A549 (cell line): Measurements from ENCODE around the gene PDPK1. TPM values are rescaled to one million over a fixed set of nuclear protein-coding genes. Genes with fewer than 3 reads are reported as not detected.

Experiments
- ATAC-seq, 2 experiments: fragments of 200-7000 bp in 1 of 2; fragments of >200 bp in 1 of 2; cut with Nextera tagmentation in 1 of 2; cut with Tn5 transposase in 1 of 2; 3 replicates each; pipeline versions ENCODE4 v1.8.0 to v1.9.1; 2018 to 2020; ENCODE audit warnings: mild to moderate bottlenecking in 1 of 2, moderate library complexity in 1 of 2
- CTCF ChIA-PET: fragments of 300-600 bp; sonication (Branson Sonifier 250); formaldehyde crosslinking; extraction: SDS; loops from one replicate; lab custom pipeline; 2021; ENCODE audit warnings: antibody characterized with exemption, inconsistent platforms; lab: Yijun Ruan, JAX
- POLR2A ChIA-PET: fragments of 350-600 bp; formaldehyde crosslinking; extraction: SDS; loops from one replicate; lab custom pipeline; 2021; ENCODE audit warnings: antibody characterized with exemption, inconsistent platforms; lab: Yijun Ruan, JAX
- DNase-seq, 2 experiments: peaks; one replicate each; pipeline versions ENCODE4 v3.0.0 to v3.0.0-alpha.2; 2011 to 2016; ENCODE audit warnings: low read depth in 1 of 2, low spot score in 1 of 2
- FAIRE-seq: peaks from 2 replicates; lab custom pipeline; 2011; peaks lifted over from hg19 to GRCh38; lab: Jason Lieb, UNC
- H3K27ac ChIP-seq, 2 experiments: fragments of >200 bp; sonication (Bioruptor Twin); formaldehyde crosslinking; 3 replicates each; pipeline ENCODE4 v1.5.1; 2016 to 2017
- H3K4me1 ChIP-seq: fragments of >200 bp; sonication (Bioruptor Twin); formaldehyde crosslinking; 3 replicates; pipeline ENCODE4 v1.6.1; 2016
- H3K4me2 ChIP-seq: fragments of >200 bp; sonication (Bioruptor Twin); formaldehyde crosslinking; 3 replicates; pipeline ENCODE4 v1.6.1; 2016
- H3K4me3 ChIP-seq: fragments of >200 bp; sonication (Bioruptor Twin); formaldehyde crosslinking; 3 replicates; pipeline ENCODE4 v1.5.1; 2016
- H3K9me3 ChIP-seq: fragments of >200 bp; sonication (Bioruptor Twin); formaldehyde crosslinking; 3 replicates; pipeline ENCODE4 v1.6.1; 2016
- BHLHE40 ChIP-seq: IDR thresholded peaks from 2 replicates; pipeline ENCODE4 v1.6.1; 2012; ENCODE audit warnings: low read depth, low read length, inconsistent platforms
- CBX2 ChIP-seq: fragments of 200-600 bp; sonication (generic); IDR thresholded peaks from 2 replicates; pipeline ENCODE4 v1.6.1; 2016; ENCODE audit warnings: low read depth, mild to moderate bottlenecking, borderline replicate concordance
- CEBPB ChIP-seq, 2 experiments: fragments of >200 bp in 1 of 2; sonication (Bioruptor Twin) in 1 of 2; formaldehyde crosslinking in 1 of 2; IDR thresholded peaks; 2 replicates each; pipeline ENCODE4 v1.6.1; 2012 to 2016
- EHMT2 ChIP-seq: fragments of 200-600 bp; sonication (generic); IDR thresholded peaks from 2 replicates; pipeline ENCODE4 v1.6.1; 2016; ENCODE audit warnings: antibody characterized with exemption, low read depth, mild to moderate bottlenecking, moderate library complexity
- EP300 ChIP-seq, 2 experiments: fragments of >200 bp; sonication (Bioruptor Twin); formaldehyde crosslinking; IDR thresholded peaks; 2 replicates in 1 of 2; 3 replicates in 1 of 2; pipeline ENCODE4 v1.6.1; 2016 to 2017
- ESRRA ChIP-seq: fragments of 150-350 bp; IDR thresholded peaks from 2 replicates; pipeline ENCODE4 v1.6.1; 2014; ENCODE audit warnings: mild to moderate bottlenecking, low read length, borderline replicate concordance
- FOSL2 ChIP-seq, 2 experiments: fragments of 450-650 bp in 1 of 2; fragments of >200 bp in 1 of 2; sonication (Bioruptor Twin) in 1 of 2; formaldehyde crosslinking; IDR thresholded peaks; 2 replicates each; pipeline versions ENCODE4 v1.5.0 to v1.6.1; 2016 to 2020; ENCODE audit warnings: mild to moderate bottlenecking in 1 of 2, moderate library complexity in 1 of 2
- FOXS1 ChIP-seq: fragments of 250-450 bp; sonication (Bioruptor Pico); IDR thresholded peaks from 2 replicates; pipeline ENCODE4 v1.5.0; 2020; ENCODE audit warnings: mild to moderate bottlenecking, moderate library complexity
- GATA3 ChIP-seq: IDR thresholded peaks from 2 replicates; pipeline ENCODE4 v1.6.1; 2012; ENCODE audit warnings: borderline replicate concordance
- HDAC2 ChIP-seq: fragments of 200-600 bp; sonication (generic); IDR thresholded peaks from 2 replicates; pipeline ENCODE4 v1.6.1; 2016
- HEYL ChIP-seq: fragments of 250-450 bp; sonication (Bioruptor Pico); IDR thresholded peaks from 2 replicates; pipeline ENCODE4 v1.8.0; 2021; ENCODE audit warnings: mild to moderate bottlenecking, moderate library complexity
- HOXA7 ChIP-seq: fragments of 250-450 bp; sonication (Bioruptor Pico); IDR thresholded peaks from 2 replicates; pipeline ENCODE4 v1.5.0; 2020; ENCODE audit warnings: mild to moderate bottlenecking, moderate library complexity
- HOXB5 ChIP-seq: fragments of 250-450 bp; sonication (Bioruptor Pico); IDR thresholded peaks from 2 replicates; pipeline ENCODE4 v1.5.0; 2020; ENCODE audit warnings: mild to moderate bottlenecking, moderate library complexity
- JUN ChIP-seq, 2 experiments: fragments of >200 bp; sonication (Bioruptor Twin); formaldehyde crosslinking; IDR thresholded peaks; 2 replicates in 1 of 2; 3 replicates in 1 of 2; pipeline ENCODE4 v1.6.1; 2016 to 2017
- JUNB ChIP-seq: fragments of >200 bp; sonication (Bioruptor Twin); formaldehyde crosslinking; IDR thresholded peaks from 2 replicates; pipeline ENCODE4 v1.6.1; 2016
- KDM5A ChIP-seq: fragments of 200-600 bp; sonication (generic); IDR thresholded peaks from 2 replicates; pipeline ENCODE4 v1.6.1; 2016; ENCODE audit warnings: antibody characterized with exemption, mild to moderate bottlenecking
- MAZ ChIP-seq: fragments of 150-350 bp; IDR thresholded peaks from 2 replicates; pipeline ENCODE4 v1.6.1; 2014; ENCODE audit warnings: antibody characterized with exemption, low read depth, low read length, borderline replicate concordance
- NFE2L2 ChIP-seq: fragments of 150-350 bp; conservative IDR thresholded peaks from 2 replicates; pipeline ENCODE4 v1.6.1; 2014; ENCODE audit warnings: low read length
- NPAS2 ChIP-seq: fragments of 250-450 bp; sonication (Bioruptor Pico); IDR thresholded peaks from 2 replicates; pipeline ENCODE4 v1.8.0; 2022; ENCODE audit warnings: mild to moderate bottlenecking, moderate library complexity, borderline replicate concordance
- NR3C1 ChIP-seq: fragments of >200 bp; sonication (Bioruptor Twin); formaldehyde crosslinking; IDR thresholded peaks from 3 replicates; pipeline ENCODE4 v1.6.1; 2017
- POLR2A ChIP-seq: IDR thresholded peaks from 2 replicates; pipeline ENCODE4 v1.6.1; 2012; ENCODE audit warnings: mild to moderate bottlenecking, low read length
- RARB ChIP-seq: fragments of 250-450 bp; sonication (Bioruptor Pico); IDR thresholded peaks from 2 replicates; pipeline ENCODE4 v1.8.0; 2021; ENCODE audit warnings: mild to moderate bottlenecking, moderate library complexity
- RCOR1 ChIP-seq: fragments of 150-350 bp; IDR thresholded peaks from 2 replicates; pipeline ENCODE4 v1.6.1; 2014; ENCODE audit warnings: antibody characterized with exemption, low read length, low read depth
- SMC3 ChIP-seq: fragments of >200 bp; sonication (Bioruptor Twin); formaldehyde crosslinking; IDR thresholded peaks from 3 replicates; pipeline ENCODE4 v1.6.1; 2018; ENCODE audit warnings: inconsistent platforms
- TFCP2L1 ChIP-seq: fragments of 250-450 bp; sonication (Bioruptor Pico); IDR thresholded peaks from 2 replicates; pipeline ENCODE4 v1.5.0; 2021; ENCODE audit warnings: mild to moderate bottlenecking
- TP53 ChIP-seq: fragments of 250-450 bp; sonication (Bioruptor Pico); IDR thresholded peaks from 2 replicates; pipeline ENCODE4 v1.5.0; 2021; ENCODE audit warnings: mild to moderate bottlenecking, moderate library complexity
- ZC3H11A ChIP-seq: fragments of 450-650 bp; IDR thresholded peaks from 2 replicates; pipeline ENCODE4 v1.6.1; 2014; ENCODE audit warnings: antibody characterized with exemption, mild to moderate bottlenecking
- ZFP36 ChIP-seq: fragments of 450-650 bp; IDR thresholded peaks from 2 replicates; pipeline ENCODE4 v1.6.1; 2014; ENCODE audit warnings: borderline replicate concordance; ENCODE audit not compliant: partially characterized antibody
- ZSCAN20 ChIP-seq: fragments of 250-450 bp; sonication (Bioruptor Pico); IDR thresholded peaks from 2 replicates; pipeline ENCODE4 v1.8.0; 2022; ENCODE audit warnings: mild to moderate bottlenecking, moderate library complexity
- WGBS: methylation state at CpG from one replicate; pipeline ENCODE4 v1.1.6; 2017; ENCODE audit errors: missing lambda C conversion rate; 5-methylcytosine and 5-hydroxymethylcytosine counted together
- polyA plus RNA-seq, 4 experiments: library from polyadenylated mRNA; depleted of rRNA in 3 of 4; stranded (reverse); fragments of >200 nt; fragmentation: RNase III in 1 of 4; extraction: RNeasy Plus Mini Kit Qiagen cat#74134 plus additional on column Dnase treatment in 1 of 4; gene quantifications; 2 replicates in 3 of 4; 3 replicates in 1 of 4; pipeline ENCODE4 v1.2.3, GENCODE V29; 2011 to 2017
- TF ChIP-seq, protein P1 (sequence below): IDR thresholded peaks from 2 replicates; pipeline ENCODE4 v1.6.1; 2012; ENCODE audit warnings: low read depth, borderline replicate concordance
- TF ChIP-seq, protein P2 (sequence below): fragments of 200-600 bp; sonication (generic); IDR thresholded peaks from 2 replicates; pipeline ENCODE4 v1.6.1; 2016; ENCODE audit warnings: antibody characterized with exemption, mild to moderate bottlenecking, moderate library complexity
- TF ChIP-seq, protein P3 (sequence below): fragments of >200 bp; sonication (Bioruptor Twin); formaldehyde crosslinking; IDR thresholded peaks from 3 replicates; pipeline ENCODE4 v1.5.1; 2016
- TF ChIP-seq, protein P4 (sequence below): fragments of 250-450 bp; sonication (Bioruptor Pico); IDR thresholded peaks from 2 replicates; pipeline ENCODE4 v1.5.0; 2021; ENCODE audit warnings: mild to moderate bottlenecking, moderate library complexity, borderline replicate concordance

The PDPK1 gene
- polyA plus RNA-seq, 2 of the 4 experiments (the other 2 are of a cell fraction) = 17.7 to 29.7 TPM

DNA sequence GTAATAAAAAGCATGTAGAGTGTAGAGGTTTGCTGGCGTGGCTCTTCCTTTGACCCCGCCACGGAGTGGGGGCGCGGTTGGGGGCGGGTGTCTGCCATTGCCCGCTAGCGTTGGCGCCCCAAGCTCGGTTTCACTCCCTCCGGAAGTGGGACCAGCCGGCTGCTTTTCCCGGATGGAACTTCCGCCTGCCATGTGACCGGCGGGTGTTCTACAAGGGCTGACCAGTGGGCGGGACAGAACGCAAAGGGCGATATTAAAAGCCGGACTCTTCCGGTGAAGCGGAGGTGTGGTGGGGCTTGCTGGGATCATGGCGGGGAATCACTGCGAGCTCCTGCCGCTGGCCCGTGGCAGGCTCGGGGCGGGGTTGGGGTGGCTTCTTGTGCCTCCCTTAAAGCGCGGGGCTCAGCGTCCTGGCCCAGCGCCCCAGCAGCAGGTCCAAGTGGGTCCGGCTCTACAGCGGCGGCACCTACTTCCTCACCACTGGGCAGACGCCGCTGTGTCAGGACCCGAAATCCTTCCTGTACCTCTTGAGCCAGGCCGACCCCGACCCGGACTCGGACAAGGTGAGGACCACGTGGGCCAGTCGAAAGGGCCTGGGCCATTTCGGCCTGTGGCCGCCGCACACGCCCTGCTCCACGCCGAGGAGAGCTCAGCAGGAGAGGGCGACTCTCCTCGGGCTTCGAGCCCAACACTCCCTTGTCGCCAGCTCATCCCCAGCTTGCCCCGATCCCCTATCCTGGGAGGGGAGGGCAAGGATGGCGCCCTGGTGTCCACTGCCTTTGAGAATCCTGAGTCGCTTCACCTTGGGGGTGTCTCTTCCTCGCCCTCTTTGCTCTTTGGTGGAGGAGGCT is 65.6 kb downstream of the PDPK1 start:
- Histone ChIP-seq H3K4me3 (peak overlapping the region; percentile 88), H3K4me2 (peak overlapping the region; percentile 72), H3K27ac (peak overlapping the region; percentile 92 to 97), H3K9me3 (no peaks in the 10 kb centered on the region), H3K4me1 (peaks cover 10% of the 10 kb centered on the region; the same call in 1 of the 3 replicates)
- FAIRE-seq = no peak
- ChIA-PET CTCF (interaction anchor here (0.5 to 1.5 kb wide), 7 partner anchors 11 to 647 kb away, joined by 3 to 5 read pairs (median 3); partner anchors contain the start of gene KCTD5), POLR2A (interaction anchor here (0.6 to 1.5 kb wide), 11 partner anchors 8 to 409 kb away, joined by 3 to 12 read pairs (median 3); partner anchors contain the start of genes ECI1, KCTD5, SRRM2 and TEDC2)
- WGBS = 1% methylated on average over 55 of the region's 58 CpGs
- ATAC-seq = peak; percentile 95 to 98
- peak; percentile 97 to 99 for DNase-seq
- TF ChIP-seq TFCP2L1 (CRISPR knock-in tag) (peak; percentile 28; the same call in 1 of the 2 replicates), NPAS2 (CRISPR knock-in tag) (no peak), RCOR1 (no peak), GATA3 (peak; percentile 50; the same call in 1 of the 2 replicates), FOSL2 (IDR thresholded peaks at IDR 0.05) (no peak), FOSL2 (CRISPR knock-in tag; IDR thresholded peaks at IDR 0.05) (peak; percentile 29), ZC3H11A (no peak), KDM5A (peak; percentile 89), JUNB (no peak), CEBPB (IDR thresholded peaks at IDR 0.05) (no peak), POLR2A (peak; percentile 94), BHLHE40 (no peak), NR3C1 (no peak), EP300 (IDR thresholded peaks at IDR 0.05) (no peak), ZSCAN20 (CRISPR knock-in tag) (no peak), JUN (IDR thresholded peaks at IDR 0.05) (peak in 1 of 2 experiments; percentile 97; a peak in 3 of 5 replicates), TP53 (CRISPR knock-in tag) (0 out of 2 replicates have a peak, but pooled peaks have one; percentile 69), NFE2L2 (no peak), RARB (CRISPR knock-in tag) (0 out of 2 replicates have a peak, but pooled peaks have one; percentile 40), HOXB5 (CRISPR knock-in tag) (no peak), EHMT2 (no peak), ZFP36 (no peak), HDAC2 (no peak), ESRRA (no peak), HOXA7 (no peak), HEYL (CRISPR knock-in tag) (no peak), FOXS1 (CRISPR knock-in tag) (no peak), MAZ (0 out of 2 replicates have a peak, but pooled peaks have one; percentile 53), CBX2 (no peak), SMC3 (no peak; the same call in 2 of the 3 replicates)
- TF ChIP-seq, protein P1, sequence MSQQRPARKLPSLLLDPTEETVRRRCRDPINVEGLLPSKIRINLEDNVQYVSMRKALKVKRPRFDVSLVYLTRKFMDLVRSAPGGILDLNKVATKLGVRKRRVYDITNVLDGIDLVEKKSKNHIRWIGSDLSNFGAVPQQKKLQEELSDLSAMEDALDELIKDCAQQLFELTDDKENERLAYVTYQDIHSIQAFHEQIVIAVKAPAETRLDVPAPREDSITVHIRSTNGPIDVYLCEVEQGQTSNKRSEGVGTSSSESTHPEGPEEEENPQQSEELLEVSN = peak; percentile 65; the same call in 1 of the 2 replicates
- TF ChIP-seq, protein P2, sequence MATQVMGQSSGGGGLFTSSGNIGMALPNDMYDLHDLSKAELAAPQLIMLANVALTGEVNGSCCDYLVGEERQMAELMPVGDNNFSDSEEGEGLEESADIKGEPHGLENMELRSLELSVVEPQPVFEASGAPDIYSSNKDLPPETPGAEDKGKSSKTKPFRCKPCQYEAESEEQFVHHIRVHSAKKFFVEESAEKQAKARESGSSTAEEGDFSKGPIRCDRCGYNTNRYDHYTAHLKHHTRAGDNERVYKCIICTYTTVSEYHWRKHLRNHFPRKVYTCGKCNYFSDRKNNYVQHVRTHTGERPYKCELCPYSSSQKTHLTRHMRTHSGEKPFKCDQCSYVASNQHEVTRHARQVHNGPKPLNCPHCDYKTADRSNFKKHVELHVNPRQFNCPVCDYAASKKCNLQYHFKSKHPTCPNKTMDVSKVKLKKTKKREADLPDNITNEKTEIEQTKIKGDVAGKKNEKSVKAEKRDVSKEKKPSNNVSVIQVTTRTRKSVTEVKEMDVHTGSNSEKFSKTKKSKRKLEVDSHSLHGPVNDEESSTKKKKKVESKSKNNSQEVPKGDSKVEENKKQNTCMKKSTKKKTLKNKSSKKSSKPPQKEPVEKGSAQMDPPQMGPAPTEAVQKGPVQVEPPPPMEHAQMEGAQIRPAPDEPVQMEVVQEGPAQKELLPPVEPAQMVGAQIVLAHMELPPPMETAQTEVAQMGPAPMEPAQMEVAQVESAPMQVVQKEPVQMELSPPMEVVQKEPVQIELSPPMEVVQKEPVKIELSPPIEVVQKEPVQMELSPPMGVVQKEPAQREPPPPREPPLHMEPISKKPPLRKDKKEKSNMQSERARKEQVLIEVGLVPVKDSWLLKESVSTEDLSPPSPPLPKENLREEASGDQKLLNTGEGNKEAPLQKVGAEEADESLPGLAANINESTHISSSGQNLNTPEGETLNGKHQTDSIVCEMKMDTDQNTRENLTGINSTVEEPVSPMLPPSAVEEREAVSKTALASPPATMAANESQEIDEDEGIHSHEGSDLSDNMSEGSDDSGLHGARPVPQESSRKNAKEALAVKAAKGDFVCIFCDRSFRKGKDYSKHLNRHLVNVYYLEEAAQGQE = no peak; the same call in 1 of the 2 replicates
- TF ChIP-seq, protein P3, sequence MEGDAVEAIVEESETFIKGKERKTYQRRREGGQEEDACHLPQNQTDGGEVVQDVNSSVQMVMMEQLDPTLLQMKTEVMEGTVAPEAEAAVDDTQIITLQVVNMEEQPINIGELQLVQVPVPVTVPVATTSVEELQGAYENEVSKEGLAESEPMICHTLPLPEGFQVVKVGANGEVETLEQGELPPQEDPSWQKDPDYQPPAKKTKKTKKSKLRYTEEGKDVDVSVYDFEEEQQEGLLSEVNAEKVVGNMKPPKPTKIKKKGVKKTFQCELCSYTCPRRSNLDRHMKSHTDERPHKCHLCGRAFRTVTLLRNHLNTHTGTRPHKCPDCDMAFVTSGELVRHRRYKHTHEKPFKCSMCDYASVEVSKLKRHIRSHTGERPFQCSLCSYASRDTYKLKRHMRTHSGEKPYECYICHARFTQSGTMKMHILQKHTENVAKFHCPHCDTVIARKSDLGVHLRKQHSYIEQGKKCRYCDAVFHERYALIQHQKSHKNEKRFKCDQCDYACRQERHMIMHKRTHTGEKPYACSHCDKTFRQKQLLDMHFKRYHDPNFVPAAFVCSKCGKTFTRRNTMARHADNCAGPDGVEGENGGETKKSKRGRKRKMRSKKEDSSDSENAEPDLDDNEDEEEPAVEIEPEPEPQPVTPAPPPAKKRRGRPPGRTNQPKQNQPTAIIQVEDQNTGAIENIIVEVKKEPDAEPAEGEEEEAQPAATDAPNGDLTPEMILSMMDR = no peak
- TF ChIP-seq, protein P4, sequence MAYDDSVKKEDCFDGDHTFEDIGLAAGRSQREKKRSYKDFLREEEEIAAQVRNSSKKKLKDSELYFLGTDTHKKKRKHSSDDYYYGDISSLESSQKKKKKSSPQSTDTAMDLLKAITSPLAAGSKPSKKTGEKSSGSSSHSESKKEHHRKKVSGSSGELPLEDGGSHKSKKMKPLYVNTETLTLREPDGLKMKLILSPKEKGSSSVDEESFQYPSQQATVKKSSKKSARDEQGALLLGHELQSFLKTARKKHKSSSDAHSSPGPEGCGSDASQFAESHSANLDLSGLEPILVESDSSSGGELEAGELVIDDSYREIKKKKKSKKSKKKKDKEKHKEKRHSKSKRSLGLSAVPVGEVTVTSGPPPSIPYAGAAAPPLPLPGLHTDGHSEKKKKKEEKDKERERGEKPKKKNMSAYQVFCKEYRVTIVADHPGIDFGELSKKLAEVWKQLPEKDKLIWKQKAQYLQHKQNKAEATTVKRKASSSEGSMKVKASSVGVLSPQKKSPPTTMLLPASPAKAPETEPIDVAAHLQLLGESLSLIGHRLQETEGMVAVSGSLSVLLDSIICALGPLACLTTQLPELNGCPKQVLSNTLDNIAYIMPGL (CRISPR knock-in tag) = no peak
